ENCODE results near the gene RAB6A. TPM values are rescaled to one million over a fixed set of nuclear protein-coding genes. Genes with fewer than 3 reads are reported as not detected.
A peak's percentile ranks its signal among the peaks of the same experiment; 100 is the strongest.

RAB6A gene
- total RNA-seq, 4 donors from 2014 or later, result 89.7 to 182 (median 113) TPM

DNA sequence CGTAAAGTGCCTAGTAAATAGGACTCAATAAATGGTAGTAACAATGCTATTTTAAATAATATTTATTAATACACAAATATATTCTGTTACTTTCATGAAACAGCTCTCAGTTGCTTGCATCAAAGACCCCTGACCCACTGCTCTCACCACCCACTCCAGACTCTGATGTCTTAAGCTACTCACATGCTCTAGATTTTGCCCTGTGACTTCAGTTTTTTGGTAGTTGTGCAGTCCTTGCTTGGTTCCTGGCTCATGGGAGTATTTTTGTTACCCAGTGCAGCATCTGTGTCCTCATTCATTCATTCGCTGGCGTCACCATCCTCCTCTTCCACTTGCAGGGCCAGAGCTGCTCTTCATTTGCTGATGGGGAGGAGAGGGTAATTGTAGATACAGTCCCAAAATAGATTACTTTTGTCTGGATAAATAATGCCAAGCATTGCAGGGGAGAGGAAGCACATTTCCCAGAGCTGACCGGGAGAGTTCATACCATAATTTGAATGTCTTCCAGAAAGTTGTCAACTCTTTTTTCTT is 39.5 kb upstream of the RAB6A start:
- TF ChIP-seq EP300 (IDR thresholded peaks at IDR 0.05), result no peak
- TF ChIP-seq POLR2A (IDR thresholded peaks at IDR 0.05), result no peak
- TF ChIP-seq POLR2AphosphoS5 (IDR thresholded peaks at IDR 0.05), result no peak
- TF ChIP-seq, protein P1, sequence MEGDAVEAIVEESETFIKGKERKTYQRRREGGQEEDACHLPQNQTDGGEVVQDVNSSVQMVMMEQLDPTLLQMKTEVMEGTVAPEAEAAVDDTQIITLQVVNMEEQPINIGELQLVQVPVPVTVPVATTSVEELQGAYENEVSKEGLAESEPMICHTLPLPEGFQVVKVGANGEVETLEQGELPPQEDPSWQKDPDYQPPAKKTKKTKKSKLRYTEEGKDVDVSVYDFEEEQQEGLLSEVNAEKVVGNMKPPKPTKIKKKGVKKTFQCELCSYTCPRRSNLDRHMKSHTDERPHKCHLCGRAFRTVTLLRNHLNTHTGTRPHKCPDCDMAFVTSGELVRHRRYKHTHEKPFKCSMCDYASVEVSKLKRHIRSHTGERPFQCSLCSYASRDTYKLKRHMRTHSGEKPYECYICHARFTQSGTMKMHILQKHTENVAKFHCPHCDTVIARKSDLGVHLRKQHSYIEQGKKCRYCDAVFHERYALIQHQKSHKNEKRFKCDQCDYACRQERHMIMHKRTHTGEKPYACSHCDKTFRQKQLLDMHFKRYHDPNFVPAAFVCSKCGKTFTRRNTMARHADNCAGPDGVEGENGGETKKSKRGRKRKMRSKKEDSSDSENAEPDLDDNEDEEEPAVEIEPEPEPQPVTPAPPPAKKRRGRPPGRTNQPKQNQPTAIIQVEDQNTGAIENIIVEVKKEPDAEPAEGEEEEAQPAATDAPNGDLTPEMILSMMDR (IDR thresholded peaks at IDR 0.05), result no peak
- no peak for DNase-seq (ENCODE audit: low spot score in 2 of 2)
- H3K4me1 ChIP-seq, result no peaks in the 10 kb centered on the region
- 90% methylated on average over 4 of the region's 4 CpGs for WGBS
- H3K9me3 ChIP-seq, result no peaks in the 10 kb centered on the region
- peaks cover 5% of the 10 kb centered on the region for H3K36me3 ChIP-seq
- no peak overlapping the region for H3K27ac ChIP-seq
- H3K27me3 ChIP-seq, result no peaks in the 10 kb centered on the region
- H3K4me3 ChIP-seq, result no peak overlapping the region

DNA sequence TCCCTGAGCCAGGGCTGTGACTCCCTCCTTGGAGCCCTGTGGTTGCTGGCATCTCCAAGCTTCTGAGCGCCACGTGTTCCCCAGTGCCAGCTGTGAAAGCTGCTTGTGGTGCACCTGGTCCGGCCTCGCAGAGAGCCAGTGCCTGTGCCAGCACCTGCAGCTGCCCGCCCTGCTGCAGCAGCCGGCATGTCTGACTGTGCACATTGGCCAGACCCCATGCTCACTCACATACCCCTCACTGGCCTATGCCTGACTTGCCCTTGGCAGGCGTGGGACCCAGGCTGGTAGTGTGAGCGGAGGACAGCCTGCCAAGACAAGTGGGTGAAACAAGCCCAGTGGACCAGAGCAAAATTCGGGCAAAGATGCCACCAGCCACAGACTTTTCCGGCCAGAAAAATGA is 36.6 kb upstream of the RAB6A start:
- 79% methylated on average over 4 of the region's 10 CpGs for WGBS
- DNase-seq (ENCODE audit: low spot score in 2 of 2), result no peak
- peaks cover 5% of the 10 kb centered on the region for H3K36me3 ChIP-seq
- H3K9me3 ChIP-seq, result no peaks in the 10 kb centered on the region
- TF ChIP-seq, protein P1 (IDR thresholded peaks at IDR 0.05), result no peak
- TF ChIP-seq EP300 (IDR thresholded peaks at IDR 0.05) (no peak), POLR2AphosphoS5 (IDR thresholded peaks at IDR 0.05) (no peak), POLR2A (IDR thresholded peaks at IDR 0.05) (no peak)
- no peaks in the 10 kb centered on the region for H3K4me1 ChIP-seq
- H3K27me3 ChIP-seq, result no peaks in the 10 kb centered on the region
- H3K27ac ChIP-seq, result no peak overlapping the region
- no peak overlapping the region for H3K4me3 ChIP-seq

DNA sequence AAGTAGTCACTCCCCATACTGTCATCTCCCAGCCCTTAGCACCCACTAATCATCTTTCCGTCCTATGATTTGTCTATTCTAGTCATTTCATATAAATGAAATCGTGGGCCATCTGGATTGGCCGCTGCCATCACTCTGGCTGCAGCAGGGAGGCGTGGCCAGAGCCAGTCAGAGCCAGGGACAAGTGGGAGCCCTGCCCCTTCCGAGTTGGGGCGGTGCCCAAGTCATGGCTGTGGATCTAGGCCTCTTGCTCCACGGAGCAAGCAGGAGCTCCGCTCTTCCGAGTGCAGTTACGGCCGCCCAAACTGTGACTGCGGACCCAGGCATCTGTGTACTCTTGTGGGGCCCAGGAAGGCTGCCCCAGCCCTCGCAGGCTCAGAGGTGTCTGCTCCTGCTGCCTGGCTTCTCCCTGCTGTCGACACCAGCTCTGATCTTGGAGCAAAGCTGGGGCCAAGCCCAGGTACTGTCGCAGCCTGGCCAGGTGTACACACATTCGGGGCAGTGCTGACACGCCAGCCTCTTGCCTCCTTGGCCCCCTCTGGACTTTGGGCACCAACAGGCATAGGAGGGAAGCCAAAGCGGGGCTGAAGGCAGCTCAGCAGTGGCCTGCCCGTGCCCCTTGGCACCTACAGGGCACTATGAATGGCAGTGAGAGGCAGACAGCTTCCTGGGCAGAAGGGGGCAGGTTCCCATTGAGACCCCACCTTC is 35.2 kb upstream of the RAB6A start:
- Histone ChIP-seq H3K27ac (no peak overlapping the region), H3K9me3 (no peaks in the 10 kb centered on the region), H3K36me3 (peaks cover 5% of the 10 kb centered on the region), H3K4me1 (no peaks in the 10 kb centered on the region), H3K4me3 (no peak overlapping the region), H3K27me3 (no peaks in the 10 kb centered on the region)
- 91% methylated on average over 7 of the region's 19 CpGs for WGBS
- no peak for DNase-seq (ENCODE audit: low spot score in 2 of 2)
- TF ChIP-seq, protein P1 (IDR thresholded peaks at IDR 0.05), result no peak
- TF ChIP-seq POLR2A (IDR thresholded peaks at IDR 0.05) (no peak), POLR2AphosphoS5 (IDR thresholded peaks at IDR 0.05) (no peak), EP300 (IDR thresholded peaks at IDR 0.05) (no peak)

DNA sequence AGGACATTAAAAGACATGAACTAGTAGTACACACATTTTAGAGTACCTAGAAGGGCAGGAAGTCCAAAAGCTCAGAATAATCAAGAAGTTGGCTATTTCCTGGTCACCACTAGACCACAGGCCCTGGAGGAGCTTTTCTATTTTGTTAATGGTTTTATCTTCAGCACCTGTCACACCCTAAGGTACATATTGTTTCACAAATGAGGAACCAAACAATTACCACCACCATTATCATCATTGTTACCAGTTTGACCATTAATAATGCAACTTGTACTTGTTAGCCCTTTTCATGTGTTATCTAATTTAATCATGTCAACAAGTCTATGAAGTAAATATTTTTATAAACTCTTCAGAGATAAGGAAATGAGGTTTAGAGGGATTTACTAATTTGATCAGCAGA is 31.7 kb upstream of the RAB6A start:
- Histone ChIP-seq H3K9me3 (no peaks in the 10 kb centered on the region), H3K4me3 (no peak overlapping the region), H3K36me3 (peaks cover 5% of the 10 kb centered on the region)

DNA sequence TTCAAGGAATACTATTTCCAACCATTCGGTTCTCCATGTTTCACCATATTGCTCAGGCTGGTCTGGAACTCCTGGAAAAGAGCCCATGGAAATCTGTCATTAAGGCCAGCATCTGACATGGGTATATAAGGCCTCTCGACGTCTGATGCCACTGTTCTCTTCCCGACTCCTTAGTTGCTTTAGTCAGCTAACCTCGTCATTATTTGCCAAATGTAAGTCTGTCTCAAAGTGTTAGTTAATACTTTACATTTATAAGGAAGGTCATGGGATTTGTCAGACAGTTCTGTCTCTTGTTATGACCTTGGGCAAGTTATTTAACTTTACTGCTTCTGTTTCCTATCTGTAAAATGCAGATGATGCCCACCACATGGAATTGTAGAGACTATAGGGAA is 28.4 kb upstream of the RAB6A start:
- TF ChIP-seq EP300 (IDR thresholded peaks at IDR 0.05) (no peak), POLR2AphosphoS5 (IDR thresholded peaks at IDR 0.05) (no peak)
- TF ChIP-seq, protein P1 (IDR thresholded peaks at IDR 0.05), result no peak
- Histone ChIP-seq H3K27me3 (no peaks in the 10 kb centered on the region), H3K4me1 (peaks cover 17% of the 10 kb centered on the region), H3K36me3 (no peaks in the 10 kb centered on the region), H3K9me3 (no peaks in the 10 kb centered on the region), H3K27ac (peak overlapping the region; percentile 35), H3K4me3 (no peak overlapping the region)
- DNase-seq (ENCODE audit: low spot score in 2 of 2), result no peak
- WGBS, result 50% methylated on average over 5 of the region's 5 CpGs

More for the DNA sequence above, 31.7 kb upstream of the RAB6A start:
- DNase-seq (ENCODE audit: low spot score in 2 of 2), result no peak
- H3K4me1 ChIP-seq, result peaks cover 11% of the 10 kb centered on the region
- H3K27me3 ChIP-seq, result no peaks in the 10 kb centered on the region
- TF ChIP-seq POLR2A (IDR thresholded peaks at IDR 0.05) (no peak), POLR2AphosphoS5 (IDR thresholded peaks at IDR 0.05) (no peak), EP300 (IDR thresholded peaks at IDR 0.05) (no peak)
- TF ChIP-seq, protein P1 (IDR thresholded peaks at IDR 0.05), result no peak
- no peak overlapping the region for H3K27ac ChIP-seq
